Measurements from ENCODE around the gene PROCA1. TPM values are rescaled to one million over a fixed set of nuclear protein-coding genes. Genes with fewer than 3 reads are reported as not detected.

Gene PROCA1
- total and polyA plus RNA-seq, 2 of the 13 experiments (the other 11 are each of a cell fraction or from before 2014, with no cell fraction given) = 0.73 to 1.5 TPM

- no peak for TF ChIP-seq TFDP2 (CRISPR knock-in tag; IDR thresholded peaks at IDR 0.05)
- no peak for TF ChIP-seq ATF7 (IDR thresholded peaks at IDR 0.05)
- no peak for TF ChIP-seq ATF7 (CRISPR knock-in tag; IDR thresholded peaks at IDR 0.05)
- TF ChIP-seq CCAR2 (optimal IDR thresholded peaks at IDR 0.05; ENCODE audit: low read depth, low read length) = no peak
- TF ChIP-seq ZNF563 (CRISPR knock-in tag; IDR thresholded peaks at IDR 0.05) = no peak
- no peak for TF ChIP-seq ZNF18 (CRISPR knock-in tag; IDR thresholded peaks at IDR 0.05; ENCODE audit: insufficient replicate concordance)
- no peak for TF ChIP-seq MIER3 (CRISPR knock-in tag; IDR thresholded peaks at IDR 0.05; ENCODE audit: borderline replicate concordance)
- TF ChIP-seq ZNF143 (CRISPR knock-in tag; IDR thresholded peaks at IDR 0.05) = no peak
- TF ChIP-seq ZBTB14 (CRISPR knock-in tag; IDR thresholded peaks at IDR 0.05) = no peak
These were observed 17.8 kb downstream of the PROCA1 start (continued) for GRCh38 chr17:28693869-28694268.

- intact Hi-C loops (cut with micrococcal nuclease; ENCODE audit: unreplicated experiment) (no loop called here), in situ Hi-C loops (cut with HindIII; ENCODE audit: extremely low pct_ligation_motif_present, low pct_unique_long_range_greater_than_20kb) (no loop called here)
- ChIA-PET POLR2A (interaction anchor here (1.0 to 2.9 kb wide), 3 partner anchors 10 to 45 kb away, joined by 3 to 13 read pairs (median 9); partner anchors contain the start of gene RPL23A), CTCF (ENCODE audit: low intra/inter-chr PET ratio, low total read pairs) (interaction anchor here (1.7 kb wide), 1 partner anchor 61 kb away, joined by 4 read pairs; no protein-coding TSS in a partner anchor)
- Histone ChIP-seq H3K4me2 (ENCODE audit: low read depth, low read length) (no peak overlapping the region), H2AFZ (ENCODE audit: low read length) (no peak overlapping the region), H3K27me3 (ENCODE audit: control insufficient read depth in 1 of 2, insufficient read depth in 2 of 2, low read length in 2 of 2) (no peaks in the 10 kb centered on the region), H3K27ac (ENCODE audit: extremely low read length, insufficient read depth, low read length) (no peak overlapping the region), H3K9ac (ENCODE audit: insufficient read depth, low read depth, low read length) (no peak overlapping the region), H3K9me3 (ENCODE audit: low read length) (no peaks in the 10 kb centered on the region), H3K36me3 (replicated peaks in 1 of 2; ENCODE audit: control insufficient read depth in 1 of 2, insufficient read depth in 2 of 2, low read length in 2 of 2) (peaks cover 48 to 83% of the 10 kb centered on the region in 2 experiments), H3K79me2 (ENCODE audit: insufficient read depth, low read length) (no peaks in the 10 kb centered on the region), H3K4me1 (ENCODE audit: insufficient read depth, low read length) (0 out of 2 replicates have a peak, but pooled peaks cover 7% of the 10 kb centered on the region), H3K4me3 (replicated peaks in 1 of 3; ENCODE audit: insufficient read depth in 1 of 3, low read depth in 2 of 3, low read length in 3 of 3) (no peak overlapping the region), H4K20me1 (ENCODE audit: insufficient read depth, low read length) (no peaks in the 10 kb centered on the region)
- FAIRE-seq (no peak), DNase-seq (ENCODE audit: low spot score) (no peak), ATAC-seq (no peak)
- BruUV-seq (replicated peaks) = no TSS peak
- 98% methylated on average over 3 of the region's 3 CpGs for WGBS (ENCODE audit: low lambda C conversion rate)
- TF ChIP-seq ZNF75D (CRISPR knock-in tag; IDR thresholded peaks at IDR 0.05; ENCODE audit: borderline replicate concordance) (no peak), ZNF205 (CRISPR knock-in tag; IDR thresholded peaks at IDR 0.05) (no peak), ZNF740 (CRISPR knock-in tag; IDR thresholded peaks at IDR 0.05) (no peak), EEA1 (CRISPR knock-in tag; IDR thresholded peaks at IDR 0.05; ENCODE audit: borderline replicate concordance) (no peak), ASH2L (IDR thresholded peaks at IDR 0.05; ENCODE audit: insufficient read length, low read depth, low read length) (no peak), TFDP1 (CRISPR knock-in tag; IDR thresholded peaks at IDR 0.05; ENCODE audit: borderline replicate concordance) (no peak), MAZ (IDR thresholded peaks at IDR 0.05; ENCODE audit: borderline replicate concordance, low read depth, low read length) (no peak), MAZ (CRISPR knock-in tag; IDR thresholded peaks at IDR 0.05; ENCODE audit: low read depth) (no peak), SAP130 (CRISPR knock-in tag; IDR thresholded peaks at IDR 0.05; ENCODE audit: low read depth) (no peak), MYC (CRISPR knock-in tag; IDR thresholded peaks at IDR 0.05; ENCODE audit: borderline replicate concordance) (no peak)
These were observed 22.7 kb downstream of the PROCA1 start for GRCh38 chr17:28689011-28689410.

All from HepG2 (cell line).